Activated gamma-delta T cell treated with anti-CD3 and anti-CD28 coated beads, Interleukin-2, amount 50 U/mL, for 16 hours (primary cell): Measurements from ENCODE around the gene PFKFB2.

ENCODE experiments used
- DNase-seq: peaks from one replicate; pipeline ENCODE4 v3.0.0-alpha.2; 2020; ENCODE audit warnings: low read depth

PFKFB2 gene

DNA sequence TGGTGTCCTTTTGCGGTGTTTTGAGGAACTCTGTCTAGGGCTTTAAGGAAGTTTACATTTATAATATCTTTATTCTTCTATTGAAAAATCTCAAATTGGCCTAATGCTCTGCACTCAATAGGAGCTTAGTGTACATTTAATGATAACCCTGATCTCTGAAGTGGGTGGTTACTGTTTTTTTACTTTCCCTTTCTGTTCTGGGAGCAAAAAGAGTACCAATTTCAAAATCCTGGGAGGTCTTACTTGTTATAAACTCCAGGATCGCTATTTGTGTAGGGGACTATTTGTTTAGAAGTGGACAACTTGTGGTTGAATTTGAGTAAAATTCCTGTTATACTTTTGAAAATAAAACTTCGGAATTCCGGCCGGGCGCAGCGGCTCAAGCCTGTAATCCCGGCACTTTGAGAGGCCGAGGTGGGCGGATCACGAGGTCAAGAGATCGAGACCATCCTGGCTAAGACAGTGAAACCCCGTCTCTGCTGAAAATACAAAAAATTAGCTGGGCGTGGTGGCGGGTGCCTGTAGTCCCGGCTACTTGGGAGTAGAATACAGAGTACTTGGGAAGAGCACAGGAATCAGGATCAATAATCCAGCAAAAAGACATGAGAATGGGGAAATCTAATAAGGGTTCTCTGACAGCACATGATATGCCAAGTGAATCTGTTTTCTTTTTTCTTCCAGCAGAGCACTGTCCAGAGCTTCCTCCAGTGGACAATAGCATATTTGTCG lies 36.7 kb downstream of the PFKFB2 start:
- no peak for DNase-seq

DNA sequence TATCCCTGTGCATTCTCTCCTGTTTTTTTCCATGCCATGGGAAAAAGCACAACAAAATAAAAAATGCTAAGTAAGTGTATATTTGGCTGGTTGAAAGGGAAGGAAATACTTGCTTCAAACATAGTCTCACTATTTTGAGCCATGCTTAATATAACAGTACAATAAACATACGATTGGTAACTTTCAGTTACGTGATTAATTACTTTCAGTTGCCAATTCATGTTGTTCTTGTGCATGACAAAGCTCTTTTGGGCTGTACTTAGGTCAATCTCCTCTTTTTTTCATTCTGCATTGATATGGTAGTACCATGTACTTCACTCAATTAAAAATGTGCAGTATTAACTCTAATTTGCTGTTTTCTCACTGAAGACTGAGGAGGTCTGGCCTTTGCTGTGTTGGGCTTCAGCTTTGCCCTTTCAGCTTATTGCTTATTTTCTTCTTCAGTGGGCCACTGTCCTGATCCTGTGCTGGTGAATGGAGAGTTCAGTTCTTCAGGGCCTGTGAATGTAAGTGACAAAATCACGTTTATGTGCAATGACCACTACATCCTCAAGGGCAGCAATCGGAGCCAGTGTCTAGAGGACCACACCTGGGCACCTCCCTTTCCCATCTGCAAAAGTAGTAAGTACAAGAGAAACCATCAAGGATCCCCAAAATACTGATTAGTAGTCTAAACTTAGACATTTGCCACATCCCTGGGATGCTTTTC lies 38.3 kb downstream of the PFKFB2 start:
- no peak for DNase-seq

DNA sequence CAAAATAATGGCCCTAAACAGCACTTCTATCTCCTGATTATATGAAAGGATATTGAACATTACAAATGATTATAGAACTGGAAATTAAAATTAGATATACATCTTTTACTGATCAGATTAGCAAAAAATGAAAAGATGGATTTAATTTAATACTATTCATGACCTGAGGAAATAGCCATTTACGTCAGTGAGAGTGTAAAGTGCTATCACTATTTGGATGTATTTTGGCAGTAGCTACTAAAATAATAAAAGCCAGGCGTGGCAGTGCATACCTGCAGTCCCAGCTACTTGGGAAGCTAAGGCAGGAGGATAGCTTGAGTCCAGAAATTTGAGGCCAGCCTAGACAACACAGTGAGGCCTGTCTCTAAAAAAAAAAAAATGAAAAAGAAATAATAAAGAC lies 40.9 kb downstream of the PFKFB2 start:
- DNase-seq: no peak

DNA sequence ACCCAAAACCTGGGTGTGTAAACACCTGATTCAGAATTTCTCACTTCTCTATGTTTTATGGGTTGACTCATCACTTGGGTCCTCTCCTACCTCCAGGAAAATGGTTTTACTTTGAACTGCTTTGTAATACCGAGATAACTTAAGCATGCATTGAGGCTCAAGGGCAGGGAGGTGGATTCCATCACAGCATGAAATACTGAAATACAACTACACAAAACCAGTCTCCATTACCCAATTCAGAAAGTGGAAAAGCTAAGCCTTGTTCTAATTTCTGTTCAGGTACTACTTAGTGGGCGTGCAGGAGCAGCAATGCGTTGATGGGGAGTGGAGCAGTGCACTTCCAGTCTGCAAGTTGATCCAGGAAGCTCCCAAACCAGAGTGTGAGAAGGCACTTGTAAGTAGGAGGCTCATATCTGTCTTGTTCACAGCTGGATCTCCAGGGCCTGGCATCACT lies 44.8 kb downstream of the PFKFB2 start:
- no peak for DNase-seq

DNA sequence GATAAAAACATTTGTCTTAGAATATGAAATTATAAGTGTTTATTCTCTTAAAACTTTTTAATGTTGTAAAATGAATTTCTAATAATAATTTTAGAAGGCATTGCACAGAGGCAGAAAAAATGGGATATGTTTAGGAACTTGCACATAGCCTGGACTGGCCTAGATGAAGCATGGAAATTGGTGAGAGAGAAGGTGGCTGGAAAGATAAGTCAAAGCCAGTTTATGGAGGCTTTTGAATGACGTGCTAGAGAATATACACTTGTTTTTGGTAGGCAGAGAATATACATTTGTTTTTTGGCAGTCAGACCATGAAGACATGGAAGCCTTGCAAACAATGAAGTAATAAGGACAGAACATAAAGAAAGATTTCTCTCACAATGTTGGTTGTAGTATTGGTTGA lies 48.6 kb downstream of the PFKFB2 start:
- DNase-seq: no peak

DNA sequence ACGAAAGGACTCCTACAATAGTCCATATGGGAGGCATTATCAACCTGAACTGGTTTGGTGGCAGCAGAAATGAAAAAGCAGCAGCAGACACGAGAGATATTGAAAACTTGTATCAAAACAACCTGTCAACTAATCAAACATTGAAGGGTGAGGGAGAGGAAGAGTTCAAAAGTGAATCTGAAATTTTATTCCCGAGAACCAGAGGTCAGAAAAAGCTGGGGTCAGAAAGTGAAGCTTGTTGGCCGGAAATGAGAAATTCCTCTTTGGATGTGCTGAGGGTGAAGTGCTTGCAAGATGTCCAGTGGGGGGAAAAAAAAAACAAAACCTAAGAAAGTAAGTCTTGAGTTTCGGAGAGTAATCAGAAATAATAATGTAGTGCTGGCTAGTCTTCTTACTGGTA lies 49.1 kb downstream of the PFKFB2 start:
- no peak for DNase-seq

DNA sequence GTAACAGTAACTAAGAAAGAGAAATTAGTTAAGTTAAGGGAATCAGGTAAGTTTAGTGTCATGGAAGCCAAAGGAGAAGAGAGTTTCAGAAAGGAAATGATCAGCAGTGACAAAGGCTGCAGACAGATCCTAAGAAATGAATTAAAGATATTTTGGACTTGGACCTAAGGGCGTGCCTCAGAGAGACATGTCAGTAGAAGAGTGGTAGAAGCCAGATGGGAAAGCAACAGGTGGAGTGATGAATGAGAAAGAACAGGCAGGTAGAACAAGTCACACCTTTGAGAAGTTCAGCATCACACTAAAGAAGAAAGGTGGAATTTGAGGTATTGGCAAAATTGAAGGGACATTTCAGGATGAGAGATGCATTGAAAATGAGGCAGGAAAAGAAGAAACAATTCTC lies 49.6 kb downstream of the PFKFB2 start:
- no peak for DNase-seq

DNA sequence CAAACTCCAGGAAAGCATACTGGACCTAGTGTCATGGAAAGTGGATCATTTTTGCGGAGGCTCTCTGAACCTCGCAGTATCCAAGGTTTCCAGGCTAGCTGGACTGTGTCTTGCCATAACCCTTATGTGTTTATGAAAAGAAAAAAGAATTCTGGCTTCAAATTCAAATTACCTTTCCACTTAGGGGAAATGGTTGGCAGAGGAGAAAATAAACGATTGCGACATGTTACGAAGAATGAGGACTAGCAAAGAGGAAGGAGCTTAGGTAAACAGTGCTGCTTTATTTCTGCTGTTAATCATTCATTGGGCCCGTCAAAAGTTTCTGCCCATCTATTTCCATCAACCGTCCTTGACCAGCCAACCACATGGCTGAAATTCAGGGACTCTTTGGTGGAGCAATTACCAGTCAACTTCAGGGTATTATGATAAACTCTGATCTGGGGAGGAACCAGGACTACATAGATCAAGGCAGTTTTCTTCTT lies 50.9 kb downstream of the PFKFB2 start, which contains the start of gene C4BPA:
TSS of gene C4BPA (plus strand) at position 342 of the 482 bp plus-strand sequence. CDS start 8,793 bp downstream, outside the sequence.
- DNase-seq: no peak

DNA sequence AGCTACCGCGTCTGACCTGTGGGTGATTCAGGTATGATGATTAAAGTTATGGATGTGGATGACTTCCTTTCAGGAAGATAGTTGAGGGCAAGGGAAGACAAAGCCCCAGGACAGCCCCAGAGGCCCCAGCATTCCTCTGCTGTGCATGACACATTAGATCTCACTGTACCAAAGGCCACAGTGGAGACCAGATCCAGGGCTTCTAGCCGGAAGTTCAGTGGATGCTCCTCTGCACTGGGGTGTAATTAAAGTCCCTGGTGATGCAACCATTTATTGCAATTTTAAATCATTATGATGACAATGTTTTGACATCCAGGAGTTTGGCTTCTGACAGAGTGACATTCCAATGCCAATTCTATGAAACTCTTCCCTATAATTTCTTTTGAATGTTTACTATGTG lies 55.9 kb downstream of the PFKFB2 start:
- no peak for DNase-seq

DNA sequence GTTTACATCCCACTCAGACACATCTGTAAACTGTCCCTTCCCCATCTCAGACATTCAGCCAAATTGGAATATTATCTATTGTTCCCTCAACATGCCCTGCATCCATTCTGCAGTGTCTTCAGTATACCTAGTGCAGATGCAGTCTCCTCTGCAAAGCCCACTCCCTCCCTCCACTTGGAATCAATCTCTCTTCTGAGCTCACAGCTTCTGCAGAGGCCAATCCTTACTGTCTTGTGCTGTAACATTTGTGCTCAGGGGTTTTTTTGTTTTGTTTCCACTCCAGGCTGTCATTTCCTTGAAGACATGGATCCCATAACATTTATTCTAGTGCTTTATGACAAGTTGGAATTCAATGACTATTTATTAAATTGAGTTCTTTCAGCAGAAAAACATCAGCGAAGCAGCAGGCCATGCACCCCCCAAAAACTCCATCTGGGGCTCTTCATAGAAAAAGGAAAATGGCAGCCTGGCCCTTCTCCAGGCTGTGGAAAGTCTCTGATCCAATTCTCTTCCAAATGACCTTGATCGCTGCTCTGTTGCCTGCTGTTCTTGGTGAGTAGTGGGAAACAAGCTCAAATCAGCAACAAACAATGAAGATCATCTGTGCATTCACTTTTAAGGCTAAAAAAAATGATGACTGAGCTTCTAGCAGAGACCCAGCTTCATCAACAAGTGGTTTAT lies 59.7 kb downstream of the PFKFB2 start:
- DNase-seq: no peak

DNA sequence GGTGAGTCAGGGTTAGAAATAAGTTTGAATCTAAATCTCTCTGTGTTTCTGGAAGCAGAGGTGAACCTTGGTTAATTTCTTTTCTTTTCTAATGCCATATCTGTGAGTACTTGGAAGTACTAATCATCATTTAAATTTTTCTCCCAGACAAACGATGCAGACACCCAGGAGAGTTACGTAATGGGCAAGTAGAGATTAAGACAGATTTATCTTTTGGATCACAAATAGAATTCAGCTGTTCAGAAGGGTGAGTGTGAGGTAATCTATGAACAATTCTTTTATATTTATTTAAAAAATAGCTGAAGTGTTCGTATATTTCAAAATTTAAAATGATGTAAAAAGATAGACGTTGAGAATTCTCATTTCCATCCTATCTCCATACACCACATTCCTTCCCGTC lies 62.2 kb downstream of the PFKFB2 start:
- no peak for DNase-seq

DNA sequence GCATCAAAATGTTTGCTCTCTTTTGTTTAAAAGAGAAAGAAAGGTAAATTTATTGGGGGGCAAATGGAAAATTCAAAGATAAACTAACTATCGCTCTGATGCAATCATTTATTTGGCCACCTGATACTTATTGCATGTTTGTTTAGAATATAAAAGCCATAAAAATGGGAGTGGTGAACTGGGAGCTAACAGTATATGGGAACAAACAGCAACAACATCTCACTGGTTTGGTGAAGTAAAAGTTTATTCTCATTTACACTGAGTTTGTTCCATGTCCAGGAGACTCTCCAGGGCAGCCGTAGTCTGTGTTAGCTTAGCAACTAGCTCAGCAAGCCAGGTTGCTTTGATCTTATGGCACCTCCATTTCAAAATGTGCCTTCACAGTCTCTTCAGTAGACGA lies 71.3 kb downstream of the PFKFB2 start:
- no peak for DNase-seq

DNA sequence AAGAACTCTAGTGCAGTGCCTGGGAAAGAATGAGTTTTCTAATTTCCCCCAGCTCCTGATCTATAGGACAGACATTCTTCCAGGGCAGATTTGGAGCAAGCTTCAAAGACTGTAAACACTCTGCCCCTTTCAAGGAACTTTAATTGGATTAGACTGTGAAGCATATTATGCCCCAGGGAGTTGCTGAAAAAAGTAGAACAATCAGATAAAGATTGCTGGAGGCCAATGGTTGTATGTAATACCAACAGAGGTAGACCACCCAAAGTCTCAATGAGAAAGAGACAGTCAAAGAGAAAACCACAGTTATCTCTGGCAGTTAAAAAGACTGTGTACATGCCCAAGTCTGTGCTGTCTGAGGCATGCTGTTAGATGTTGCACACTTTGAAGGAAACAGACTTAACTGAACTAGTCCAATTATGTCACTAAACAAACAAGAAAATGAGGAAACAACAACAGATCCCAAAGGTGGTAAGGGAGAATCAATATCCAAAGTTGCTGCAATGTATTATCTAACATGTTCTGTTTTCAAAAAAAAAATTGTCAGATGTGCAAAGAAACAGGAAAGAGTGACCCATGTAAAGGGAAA lies 75.4 kb downstream of the PFKFB2 start:
- no peak for DNase-seq

DNA sequence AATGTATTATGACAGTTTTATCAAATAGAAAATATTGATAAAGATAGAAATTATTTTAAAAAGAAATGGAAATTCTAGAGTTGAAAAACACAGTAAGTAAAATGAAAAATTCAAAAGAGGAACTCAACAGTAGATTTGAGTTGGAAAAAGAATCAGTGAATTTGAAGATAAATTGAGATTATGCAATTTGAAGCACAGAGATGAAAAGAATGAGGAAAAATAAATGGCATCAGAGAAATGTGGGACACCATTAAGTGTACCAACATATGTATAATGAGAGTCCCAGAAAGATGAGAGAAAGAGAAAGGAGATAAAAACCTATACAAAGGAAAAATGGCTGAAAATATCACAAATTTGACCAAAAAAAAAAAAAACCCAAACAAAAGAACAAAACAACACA lies 76.0 kb downstream of the PFKFB2 start:
- no peak for DNase-seq
